ENCODE data around the gene CXADR. TPM values are rescaled to one million over a fixed set of nuclear protein-coding genes. Genes with fewer than 3 reads are reported as not detected.

The CXADR gene
- total and polyA plus RNA-seq, 9 of the 15 experiments (the other 6 are each of a cell fraction or from before 2014, with no cell fraction given), result 0.01 to 0.41 (median 0.14) TPM

DNA sequence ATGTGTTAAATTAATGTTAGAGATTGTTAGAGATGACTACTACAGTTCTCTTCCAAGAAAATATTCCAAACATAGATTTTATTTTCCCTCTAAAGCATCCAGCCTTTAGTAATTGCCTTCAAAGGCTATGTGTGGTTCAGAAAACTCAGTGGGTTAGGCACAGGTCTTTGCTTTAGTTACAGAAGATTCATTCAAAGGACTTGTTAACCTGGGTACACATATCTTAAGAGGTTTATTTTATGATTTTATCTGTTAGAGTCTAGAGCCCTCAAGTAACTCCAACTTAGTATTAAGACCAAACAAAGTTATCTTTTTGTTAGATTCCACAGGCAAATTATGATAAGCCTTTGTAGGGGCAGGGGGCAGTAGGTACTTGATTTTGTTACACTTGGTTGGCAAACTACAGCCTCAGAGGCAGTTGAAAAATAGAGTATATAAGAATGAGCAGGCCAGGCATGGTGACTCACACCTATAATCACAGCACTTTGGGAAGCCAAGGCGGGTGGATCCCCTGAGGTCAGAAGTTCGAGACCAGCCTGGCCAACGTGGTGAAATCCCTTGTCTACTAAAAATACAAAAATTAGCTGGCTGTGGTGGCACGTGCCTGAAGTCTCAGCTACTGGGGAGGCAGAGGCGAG lies 37.9 kb downstream of the CXADR start:
- ChIA-PET POLR2A (no interaction called here), CTCF (ENCODE audit: low intra/inter-chr PET ratio) (no interaction called here)
- in situ Hi-C loops (cut with MboI) (no loop called here), intact Hi-C loops (cut with micrococcal nuclease) (loop anchor here (10.0 kb wide), 1 partner anchor 166 kb away; no protein-coding TSS in a partner anchor)
- no peak for FAIRE-seq
- H3K4me2 ChIP-seq (ENCODE audit: insufficient read depth, low read length), result no peak overlapping the region
- no peak overlapping the region for H3K27ac ChIP-seq (ENCODE audit: extremely low read depth, low read depth, low read length)
- H3K27me3 ChIP-seq (ENCODE audit: control insufficient read depth in 2 of 2, insufficient read depth in 2 of 2, low read length in 2 of 2), result peaks cover 0 to 4% of the 10 kb centered on the region in 2 experiments; a peak in 2 of 5 replicates
- TF ChIP-seq KAT8 (IDR thresholded peaks at IDR 0.05; ENCODE audit: low read depth), result no peak
- no peak for TF ChIP-seq ZNF76 (CRISPR knock-in tag; IDR thresholded peaks at IDR 0.05; ENCODE audit: borderline replicate concordance)
- TF ChIP-seq AFF4 (CRISPR knock-in tag; IDR thresholded peaks at IDR 0.05), result no peak
- TF ChIP-seq, protein P1, sequence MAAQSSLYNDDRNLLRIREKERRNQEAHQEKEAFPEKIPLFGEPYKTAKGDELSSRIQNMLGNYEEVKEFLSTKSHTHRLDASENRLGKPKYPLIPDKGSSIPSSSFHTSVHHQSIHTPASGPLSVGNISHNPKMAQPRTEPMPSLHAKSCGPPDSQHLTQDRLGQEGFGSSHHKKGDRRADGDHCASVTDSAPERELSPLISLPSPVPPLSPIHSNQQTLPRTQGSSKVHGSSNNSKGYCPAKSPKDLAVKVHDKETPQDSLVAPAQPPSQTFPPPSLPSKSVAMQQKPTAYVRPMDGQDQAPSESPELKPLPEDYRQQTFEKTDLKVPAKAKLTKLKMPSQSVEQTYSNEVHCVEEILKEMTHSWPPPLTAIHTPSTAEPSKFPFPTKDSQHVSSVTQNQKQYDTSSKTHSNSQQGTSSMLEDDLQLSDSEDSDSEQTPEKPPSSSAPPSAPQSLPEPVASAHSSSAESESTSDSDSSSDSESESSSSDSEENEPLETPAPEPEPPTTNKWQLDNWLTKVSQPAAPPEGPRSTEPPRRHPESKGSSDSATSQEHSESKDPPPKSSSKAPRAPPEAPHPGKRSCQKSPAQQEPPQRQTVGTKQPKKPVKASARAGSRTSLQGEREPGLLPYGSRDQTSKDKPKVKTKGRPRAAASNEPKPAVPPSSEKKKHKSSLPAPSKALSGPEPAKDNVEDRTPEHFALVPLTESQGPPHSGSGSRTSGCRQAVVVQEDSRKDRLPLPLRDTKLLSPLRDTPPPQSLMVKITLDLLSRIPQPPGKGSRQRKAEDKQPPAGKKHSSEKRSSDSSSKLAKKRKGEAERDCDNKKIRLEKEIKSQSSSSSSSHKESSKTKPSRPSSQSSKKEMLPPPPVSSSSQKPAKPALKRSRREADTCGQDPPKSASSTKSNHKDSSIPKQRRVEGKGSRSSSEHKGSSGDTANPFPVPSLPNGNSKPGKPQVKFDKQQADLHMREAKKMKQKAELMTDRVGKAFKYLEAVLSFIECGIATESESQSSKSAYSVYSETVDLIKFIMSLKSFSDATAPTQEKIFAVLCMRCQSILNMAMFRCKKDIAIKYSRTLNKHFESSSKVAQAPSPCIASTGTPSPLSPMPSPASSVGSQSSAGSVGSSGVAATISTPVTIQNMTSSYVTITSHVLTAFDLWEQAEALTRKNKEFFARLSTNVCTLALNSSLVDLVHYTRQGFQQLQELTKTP (IDR thresholded peaks at IDR 0.05; ENCODE audit: low read depth in 1 of 2, partially characterized antibody in 2 of 2), result no peak
- no peak for TF ChIP-seq MCM3 (IDR thresholded peaks at IDR 0.05)
- no peak for TF ChIP-seq RFX7 (CRISPR knock-in tag; IDR thresholded peaks at IDR 0.05)
- no peak for TF ChIP-seq ZBTB2 (IDR thresholded peaks at IDR 0.05)
- TF ChIP-seq HOXB6 (CRISPR knock-in tag; IDR thresholded peaks at IDR 0.05; ENCODE audit: borderline replicate concordance), result no peak
- TF ChIP-seq CBFA2T3 (IDR thresholded peaks at IDR 0.05), result no peak
- no peak for TF ChIP-seq SRSF7 (optimal IDR thresholded peaks at IDR 0.05; ENCODE audit: low read depth, low read length)
- no peak for TF ChIP-seq RBM25 (IDR thresholded peaks at IDR 0.05; ENCODE audit: low read depth, low read length, severe bottlenecking)
- no peak for TF ChIP-seq ETV5 (CRISPR knock-in tag; IDR thresholded peaks at IDR 0.05; ENCODE audit: low read depth)
- TF ChIP-seq XRCC3 (IDR thresholded peaks at IDR 0.05), result no peak
- H3K79me2 ChIP-seq (ENCODE audit: control insufficient read depth, insufficient read depth, low read length), result no peaks in the 10 kb centered on the region
- 0% methylated on average over 5 of the region's 5 CpGs for WGBS (ENCODE audit: insufficient coverage, low coverage, missing lambda C conversion rate)
- H3K36me3 ChIP-seq (ENCODE audit: control insufficient read depth, insufficient read depth, low read length), result no peaks in the 10 kb centered on the region
- no peaks in the 10 kb centered on the region for H3K9me1 ChIP-seq (ENCODE audit: control insufficient read depth, insufficient read depth, low read length)
- H3K4me3 ChIP-seq, result no peak overlapping the region
- BruUV-seq (replicated peaks), result no TSS peak
- H3K9me3 ChIP-seq (replicated peaks; ENCODE audit: control insufficient read depth, insufficient read depth, low read depth, low read length), result no peaks in the 10 kb centered on the region
- no peak overlapping the region for H3K9ac ChIP-seq (ENCODE audit: insufficient read depth in 1 of 2, low read depth in 2 of 2, low read length in 2 of 2)
- no peak for DNase-seq (ENCODE audit: extremely low read depth in 1 of 4, low spot score in 3 of 4)
- no peaks in the 10 kb centered on the region for H4K20me1 ChIP-seq (replicated peaks; ENCODE audit: control insufficient read depth, insufficient read depth, low read length)
- H2AFZ ChIP-seq (ENCODE audit: low read depth, low read length), result no peak overlapping the region
- H3K4me1 ChIP-seq (replicated peaks in 1 of 2; ENCODE audit: control insufficient read depth in 2 of 2, insufficient read depth in 2 of 2, low read length in 2 of 2), result no peaks in the 10 kb centered on the region
- no peak for ATAC-seq

Data from K562 (cell line).